ENCODE data around the gene CEP162. TPM values are rescaled to one million over a fixed set of nuclear protein-coding genes. Genes with fewer than 3 reads are reported as not detected.
"Not testable (repeated sequence)": the region's sequence is repeated elsewhere in the genome, so short reads cannot be mapped to it uniquely, and the experiment has no call there.

Gene CEP162
- total RNA-seq, 4 donors from 2014 or later = 15.0 to 23.2 (median 18.5) TPM

GRCh38 chr6:84139311-84139710 is 88.1 kb downstream of the CEP162 start:
- DNase-seq = no peak
- no peaks in the 10 kb centered on the region for H3K9me3 ChIP-seq
- H3K27ac ChIP-seq = peak overlapping the region in 1 of 3 donors; percentile 9
- peaks cover 0 to 5% of the 10 kb centered on the region in 2 donors for H3K36me3 ChIP-seq
- no peaks in the 10 kb centered on the region for H3K27me3 ChIP-seq
- no peak for TF ChIP-seq POLR2A (IDR thresholded peaks at IDR 0.05)
- H3K4me1 ChIP-seq = no peaks in the 10 kb centered on the region
- intact Hi-C loops (cut with DNase I) = no loop called here
- no peak overlapping the region for H3K4me3 ChIP-seq (replicated peaks in 1 of 3)

- peaks cover 0 to 5% of the 10 kb centered on the region in 2 donors for H3K36me3 ChIP-seq
- no peak for TF ChIP-seq CTCF (IDR thresholded peaks at IDR 0.05)
- TF ChIP-seq POLR2A (IDR thresholded peaks at IDR 0.05) = peak in 1 of 2 donors; percentile 6
- H3K9me3 ChIP-seq = no peaks in the 10 kb centered on the region
- no peak overlapping the region for H3K4me3 ChIP-seq (replicated peaks in 1 of 3)
- no peak overlapping the region for H3K27ac ChIP-seq
- WGBS, 2 donors = 74 to 78% methylated on average over 2 of the region's 2 CpGs
- no peaks in the 10 kb centered on the region for H3K4me1 ChIP-seq
- intact Hi-C loops (cut with DNase I) = no loop called here
- H3K27me3 ChIP-seq = no peaks in the 10 kb centered on the region
- no peak for DNase-seq
Measured at GRCh38 chr6:84137989-84138575, 89.4 kb downstream of the CEP162 start.

- TF ChIP-seq CTCF (IDR thresholded peaks at IDR 0.05) (no peak), POLR2A (IDR thresholded peaks at IDR 0.05) (no peak)
- Histone ChIP-seq H3K36me3 (peaks cover 0 to 5% of the 10 kb centered on the region in 2 donors), H3K9me3 (no peaks in the 10 kb centered on the region), H3K27me3 (no peaks in the 10 kb centered on the region), H3K4me3 (replicated peaks in 1 of 3) (no peak overlapping the region), H3K4me1 (no peaks in the 10 kb centered on the region), H3K27ac (no peak overlapping the region)
- whole genome bisulfite sequencing, 2 donors = 86 to 90% methylated on average over 5 of the region's 5 CpGs
- DNase-seq = no peak
- intact Hi-C loops (cut with DNase I) = no loop called here
Measured at GRCh38 chr6:84137051-84137375, 90.4 kb downstream of the CEP162 start.

GRCh38 chr6:84136364-84137050 is 90.9 kb downstream of the CEP162 start:
- no peak overlapping the region for H3K27ac ChIP-seq
- TF ChIP-seq CTCF (IDR thresholded peaks at IDR 0.05) = no peak
- TF ChIP-seq POLR2A (IDR thresholded peaks at IDR 0.05) = no peak
- H3K27me3 ChIP-seq = no peaks in the 10 kb centered on the region
- intact Hi-C loops (cut with DNase I) = no loop called here
- H3K4me1 ChIP-seq = no peaks in the 10 kb centered on the region
- 95 to 98% methylated on average over 4 of the region's 4 CpGs for WGBS, 2 donors
- peaks cover 0 to 5% of the 10 kb centered on the region in 2 donors for H3K36me3 ChIP-seq
- H3K9me3 ChIP-seq = no peaks in the 10 kb centered on the region
- no peak overlapping the region for H3K4me3 ChIP-seq (replicated peaks in 1 of 3)
- DNase-seq = no peak

- H3K27ac ChIP-seq = no peak overlapping the region
- intact Hi-C loops (cut with DNase I) = no loop called here
- H3K36me3 ChIP-seq = peaks cover 0 to 5% of the 10 kb centered on the region in 2 donors
- 93 to 100% methylated on average over 5 of the region's 5 CpGs for whole genome bisulfite sequencing, 2 donors
- no peak for TF ChIP-seq POLR2A (IDR thresholded peaks at IDR 0.05)
- no peak for TF ChIP-seq CTCF (IDR thresholded peaks at IDR 0.05)
- no peaks in the 10 kb centered on the region for H3K9me3 ChIP-seq
- H3K4me1 ChIP-seq = no peaks in the 10 kb centered on the region
- no peak overlapping the region for H3K4me3 ChIP-seq (replicated peaks in 1 of 3)
- DNase-seq = no peak
- H3K27me3 ChIP-seq = no peaks in the 10 kb centered on the region
Measured at GRCh38 chr6:84135291-84135690, 92.2 kb downstream of the CEP162 start.

- DNase-seq = not testable (repeated sequence)
Measured at GRCh38 chr6:84133385-84133784, 94.1 kb downstream of the CEP162 start.

GRCh38 chr6:84129588-84129987 is 97.9 kb downstream of the CEP162 start:
- H3K27me3 ChIP-seq; DNase-seq; H3K9me3 ChIP-seq; H3K27ac ChIP-seq; H3K4me3 ChIP-seq (replicated peaks in 1 of 3); intact Hi-C loops (cut with DNase I); H3K4me1 ChIP-seq; H3K36me3 ChIP-seq: not testable (repeated sequence)
- WGBS, 2 donors = 95 to 96% methylated on average over 1 of the region's 1 CpG

More at GRCh38 chr6:84133385-84133784, 94.1 kb downstream of the CEP162 start:
- H3K9me3 ChIP-seq; H3K4me1 ChIP-seq; H3K4me3 ChIP-seq (replicated peaks in 1 of 3); H3K27me3 ChIP-seq; intact Hi-C loops (cut with DNase I); H3K36me3 ChIP-seq; H3K27ac ChIP-seq: not testable (repeated sequence)
- 95 to 100% methylated on average over 4 to 8 of the region's 9 CpGs for WGBS, 2 donors

Measured in thyroid gland (tissue), 4 donors.